Large intestine (tissue), 3 donors: ENCODE data around the gene HJURP. TPM values are rescaled to one million over a fixed set of nuclear protein-coding genes. Genes with fewer than 3 reads are reported as not detected.

Source experiments
- DNase-seq, 2 donors: peaks; one replicate each; pipeline versions ENCODE4 v3.0.0 to v3.0.0-alpha.2; 2013
- H3K27ac ChIP-seq: one replicate; pipeline ENCODE4 v1.5.1; 2013; ENCODE audit warnings: low read length
- H3K27me3 ChIP-seq: 2 replicates; pipeline ENCODE4 v1.6.1; 2013; ENCODE audit warnings: low read length; ENCODE audit not compliant: control insufficient read depth, insufficient read depth
- H3K36me3 ChIP-seq: 2 replicates; pipeline ENCODE4 v1.6.1; 2013; ENCODE audit warnings: low read length; ENCODE audit not compliant: control insufficient read depth, insufficient read depth
- H3K4me1 ChIP-seq: one replicate; pipeline ENCODE4 v1.6.1; 2013; ENCODE audit warnings: low read length; ENCODE audit not compliant: control insufficient read depth, insufficient read depth
- H3K4me3 ChIP-seq: one replicate; pipeline ENCODE4 v1.5.1; 2013; ENCODE audit warnings: low read length
- H3K9me3 ChIP-seq: one replicate; pipeline ENCODE4 v1.6.1; 2013; ENCODE audit warnings: mild to moderate bottlenecking, low read depth, low read length, moderate library complexity; ENCODE audit not compliant: control insufficient read depth
- WGBS: methylation state at CpG from one replicate; pipeline ENCODE4 v1.1.5; 2013; ENCODE audit warnings: low lambda C conversion rate; ENCODE audit not compliant: insufficient coverage; 5-methylcytosine and 5-hydroxymethylcytosine counted together
- polyA plus RNA-seq: library from polyadenylated mRNA; unstranded; fragments of 120-200 nt; gene quantifications from one replicate; pipeline ENCODE4 v1.2.1, GENCODE V29; 2013

Gene HJURP
- polyA plus RNA-seq, 1 donor, result 10.6 TPM

DNA sequence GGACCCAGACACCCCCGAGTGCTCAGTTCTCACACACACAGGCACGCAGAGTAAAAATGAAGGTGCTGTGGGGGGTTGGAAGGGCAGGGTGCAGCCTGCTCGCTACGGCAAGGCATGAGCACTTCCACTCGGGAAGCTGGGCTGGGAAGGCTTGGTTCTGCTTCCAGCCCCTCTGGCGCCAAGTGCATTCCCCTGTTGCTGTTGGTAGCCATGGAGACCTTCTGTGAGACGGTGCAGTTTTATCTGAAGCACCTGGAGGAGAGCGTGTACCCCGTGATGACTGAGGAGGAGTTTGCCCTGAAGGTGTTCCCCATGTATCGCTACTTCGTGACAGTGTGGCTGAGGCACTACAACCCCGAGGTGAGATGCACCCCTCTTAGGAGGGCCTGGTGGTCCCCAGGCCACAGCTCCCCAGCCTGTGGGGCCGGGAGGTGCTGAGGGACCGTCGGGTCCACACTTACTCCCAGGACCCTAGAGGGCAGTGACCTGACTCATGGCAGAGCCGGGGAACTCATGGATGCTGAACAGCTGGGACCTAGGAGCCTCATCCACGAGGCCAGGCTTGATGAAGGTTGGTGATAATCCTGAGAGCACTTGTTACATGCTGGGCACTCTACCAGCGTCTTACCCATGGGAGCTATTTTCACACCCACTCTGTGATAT, 60.7 kb downstream of the HJURP start:
- no peaks in the 10 kb centered on the region for H3K27me3 ChIP-seq
- H3K4me3 ChIP-seq, result no peak overlapping the region
- no peaks in the 10 kb centered on the region for H3K9me3 ChIP-seq
- peak; percentile 55 to 83 for DNase-seq
- H3K4me1 ChIP-seq, result peaks cover 14% of the 10 kb centered on the region
- H3K36me3 ChIP-seq, result no peaks in the 10 kb centered on the region
- H3K27ac ChIP-seq, result peak overlapping the region; percentile 11
- WGBS, result no CpG with 5 or more reads among the region's 18 CpGs

GRCh38 chr2:233792720-233793119, 61.6 kb downstream of the HJURP start:
- no peaks in the 10 kb centered on the region for H3K36me3 ChIP-seq
- H3K4me3 ChIP-seq, result no peak overlapping the region
- no peak overlapping the region for H3K27ac ChIP-seq
- no CpG with 5 or more reads among the region's 7 CpGs for WGBS
- H3K4me1 ChIP-seq, result peaks cover 14% of the 10 kb centered on the region
- DNase-seq, result no peak
- no peaks in the 10 kb centered on the region for H3K9me3 ChIP-seq
- H3K27me3 ChIP-seq, result no peaks in the 10 kb centered on the region

- Histone ChIP-seq H3K4me3 (no peak overlapping the region), H3K9me3 (no peaks in the 10 kb centered on the region), H3K27me3 (no peaks in the 10 kb centered on the region), H3K27ac (no peak overlapping the region), H3K36me3 (no peaks in the 10 kb centered on the region), H3K4me1 (peaks cover 14% of the 10 kb centered on the region)
- WGBS, result 88% methylated on average over 1 of the region's 9 CpGs
- no peak for DNase-seq
Observed at GRCh38 chr2:233791883-233792329, 62.4 kb downstream of the HJURP start.

- WGBS, result 89% methylated on average over 3 of the region's 18 CpGs
- Histone ChIP-seq H3K9me3 (no peaks in the 10 kb centered on the region), H3K36me3 (no peaks in the 10 kb centered on the region)
Observed at GRCh38 chr2:233791151-233791882, 63.0 kb downstream of the HJURP start.

DNA sequence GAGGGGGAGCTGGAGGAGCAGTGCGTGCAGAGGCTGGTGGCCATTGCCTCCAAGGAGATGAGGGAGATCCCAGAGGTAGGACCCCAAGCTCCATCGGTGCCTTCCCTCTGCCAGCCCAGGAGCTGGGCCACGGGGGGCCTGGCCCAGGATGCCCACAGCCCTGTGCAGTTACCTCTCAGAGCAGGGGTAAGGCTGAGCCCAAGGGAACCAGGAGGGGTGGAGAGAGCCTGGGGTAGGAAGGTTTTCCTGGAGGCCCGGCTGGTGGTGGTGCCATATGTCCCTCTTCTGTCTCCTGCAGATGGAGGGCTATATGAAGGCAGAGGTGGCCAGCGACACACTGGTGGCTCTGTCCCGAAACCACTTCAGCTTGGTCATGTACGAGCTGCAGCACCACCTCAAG, 64.8 kb downstream of the HJURP start:
- no peaks in the 10 kb centered on the region for H3K27me3 ChIP-seq
- H3K4me1 ChIP-seq, result peaks cover 14% of the 10 kb centered on the region
- DNase-seq, result no peak
- WGBS, result no CpG with 5 or more reads among the region's 7 CpGs
- H3K36me3 ChIP-seq, result no peaks in the 10 kb centered on the region
- no peaks in the 10 kb centered on the region for H3K9me3 ChIP-seq
- no peak overlapping the region for H3K27ac ChIP-seq
- H3K4me3 ChIP-seq, result no peak overlapping the region

More at GRCh38 chr2:233791151-233791882, 63.0 kb downstream of the HJURP start:
- DNase-seq, result no peak
- H3K27ac ChIP-seq, result no peak overlapping the region
- no peak overlapping the region for H3K4me3 ChIP-seq
- no peaks in the 10 kb centered on the region for H3K27me3 ChIP-seq
- H3K4me1 ChIP-seq, result peaks cover 14% of the 10 kb centered on the region

Other genes with a start within 250 kb of the HJURP start
- gene UGT1A8, start 236.9 kb downstream of the HJURP start, polyA plus RNA-seq, result not detected
- 0.06 TPM for gene UGT1A10, start 218.1 kb downstream of the HJURP start, polyA plus RNA-seq
- not detected for gene UGT1A9, start 182.6 kb downstream of the HJURP start, polyA plus RNA-seq
- gene UGT1A7, start 172.6 kb downstream of the HJURP start, polyA plus RNA-seq, result not detected
- gene UGT1A6, start 161.6 kb downstream of the HJURP start, polyA plus RNA-seq, result 0.06 TPM
- 0.15 TPM for gene UGT1A5, start 141.6 kb downstream of the HJURP start, polyA plus RNA-seq
- 0.04 TPM for gene UGT1A4, start 135.8 kb downstream of the HJURP start, polyA plus RNA-seq
- 0.16 TPM for gene UGT1A3, start 125.5 kb downstream of the HJURP start, polyA plus RNA-seq
- gene UGT1A1, start 94.3 kb downstream of the HJURP start, polyA plus RNA-seq, result 1.6 TPM
- gene MROH2A, start 76.2 kb downstream of the HJURP start, polyA plus RNA-seq, result 0.16 TPM
- gene TRPM8, start 62.8 kb upstream of the HJURP start, polyA plus RNA-seq, result 0.15 TPM
- gene SPP2, start 196.2 kb upstream of the HJURP start, polyA plus RNA-seq, result 0.06 TPM